Measurements from ENCODE around the gene GNA14.
"Not testable (repeated sequence)": the region's sequence is repeated elsewhere in the genome, so short reads cannot be mapped to it uniquely, and the experiment has no call there.

GNA14 gene
- total RNA-seq: 0 to 0.05 reads per million in 2 donors

DNA sequence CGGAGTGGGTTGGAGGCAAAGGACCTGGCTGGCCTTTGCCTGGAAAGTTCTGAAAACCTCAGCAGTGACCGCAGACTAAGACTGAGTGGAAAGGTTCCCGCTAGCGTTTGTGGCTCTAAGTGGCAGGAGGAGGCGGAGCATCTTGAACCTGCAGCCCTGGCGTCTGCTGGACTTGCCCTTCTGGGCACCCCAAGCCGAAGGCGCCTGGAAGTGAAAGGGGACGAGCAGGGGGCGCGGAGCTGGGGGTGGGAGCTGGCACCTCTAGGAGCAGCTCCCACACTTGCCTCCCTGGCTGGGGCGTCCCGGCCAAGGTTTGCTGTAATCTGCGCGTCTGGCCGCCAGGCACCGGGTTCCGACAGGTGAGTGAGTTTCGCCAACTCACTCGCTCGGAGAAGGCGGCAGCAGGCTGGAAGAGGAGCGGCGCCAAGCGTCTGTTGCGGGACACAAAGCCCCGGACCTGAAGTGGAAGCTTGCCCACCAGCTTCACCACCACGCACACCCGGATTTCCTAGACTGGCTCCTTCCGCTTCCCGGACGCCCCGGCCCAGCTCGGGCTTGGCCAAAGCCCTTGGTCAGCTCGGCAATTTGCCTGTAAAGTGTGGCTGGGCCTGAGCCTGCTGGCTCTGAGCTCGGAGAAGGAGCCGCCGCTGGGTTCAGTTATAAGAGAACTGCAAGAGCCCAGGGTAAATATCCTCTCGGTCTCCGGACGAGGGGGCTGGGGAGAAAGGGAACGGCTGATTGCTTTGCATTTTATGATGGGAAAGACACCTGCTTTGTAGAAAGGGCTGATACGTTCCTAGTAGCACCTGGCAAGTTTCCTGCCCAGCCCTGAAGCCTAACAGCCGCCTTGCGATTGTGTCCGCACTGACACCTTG, at the start of gene GNA14:
Gene GNA14 (minus strand): TSS at position 89 of the 875 bp plus-strand sequence. CDS start 529 bp downstream, outside the sequence.
- no peak for DNase-seq

DNA sequence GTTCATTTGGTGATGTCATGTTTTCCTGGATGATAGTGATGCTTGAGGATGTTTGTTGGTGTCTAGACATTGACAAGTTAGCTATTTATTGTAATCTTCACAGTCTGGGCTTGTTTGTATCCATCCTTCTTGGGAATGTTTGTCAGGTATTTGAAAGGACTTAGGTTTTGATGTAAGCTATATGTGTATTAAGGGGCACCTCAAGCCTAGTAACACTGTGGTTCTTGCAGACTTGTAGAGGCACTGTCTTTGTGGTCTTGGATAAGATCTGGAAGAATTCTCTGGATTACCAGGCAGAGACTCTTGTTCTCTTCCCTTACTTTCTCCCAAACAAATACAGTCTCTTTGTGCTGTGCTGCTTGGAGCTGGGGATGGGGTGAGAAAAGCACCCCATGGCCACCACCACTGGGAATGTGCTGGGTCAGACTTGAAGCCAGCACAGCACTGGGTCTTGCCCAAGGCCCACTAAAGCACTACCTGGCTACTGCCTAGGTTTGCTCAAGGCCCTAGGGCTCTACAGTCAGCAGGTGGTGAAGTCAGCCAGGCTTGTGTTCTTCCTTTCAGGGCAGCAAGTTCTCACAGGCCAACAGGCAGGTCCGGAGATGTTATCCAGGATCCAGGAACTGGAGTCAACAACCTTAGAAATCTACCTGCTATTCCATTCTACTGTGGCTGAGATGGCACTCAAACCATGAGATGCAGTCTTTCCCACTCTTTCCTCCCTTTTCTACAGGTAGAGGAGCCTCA, 49.3 kb upstream of the GNA14 start:
- DNase-seq: no peak

DNA sequence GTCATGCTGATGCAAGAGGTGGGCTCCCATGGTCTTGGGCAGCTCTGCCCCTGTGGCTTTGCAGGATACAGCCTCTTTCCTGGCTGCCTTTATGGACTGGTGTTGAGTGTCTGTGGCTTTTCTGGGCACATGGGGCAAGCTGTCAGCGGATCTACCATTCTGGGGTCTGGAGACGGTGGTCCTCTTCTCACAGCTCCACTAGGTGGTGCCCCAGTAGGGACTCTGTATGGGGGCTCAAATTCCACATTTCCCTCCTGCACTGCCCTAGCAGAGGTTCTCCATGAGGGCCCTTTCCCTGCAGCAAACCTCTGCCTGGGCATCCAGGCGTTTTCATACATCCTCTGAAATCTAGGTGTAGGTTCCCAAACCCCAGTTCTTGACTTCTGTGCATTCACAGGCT, 42.6 kb upstream of the GNA14 start:
- not testable (repeated sequence) for DNase-seq

DNA sequence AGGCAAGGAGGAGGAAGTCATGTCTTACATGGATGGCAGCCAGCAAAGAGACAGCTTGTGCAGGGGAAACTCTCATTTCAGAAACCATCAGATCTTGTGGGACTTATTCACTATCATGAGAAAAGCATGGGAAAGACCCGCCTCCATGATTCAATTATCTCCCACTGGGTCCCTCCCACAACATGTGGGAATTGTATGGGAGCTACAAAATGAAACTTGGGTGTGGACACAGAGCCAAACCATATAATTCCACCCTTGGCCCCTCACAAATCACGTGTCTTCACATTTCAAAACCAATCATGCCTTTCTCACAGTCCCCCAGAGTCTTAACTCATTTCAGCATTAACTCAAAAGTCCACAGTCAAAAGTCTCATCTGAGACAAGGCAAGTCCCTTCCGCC, 42.0 kb upstream of the GNA14 start:
- DNase-seq: not testable (repeated sequence)

DNA sequence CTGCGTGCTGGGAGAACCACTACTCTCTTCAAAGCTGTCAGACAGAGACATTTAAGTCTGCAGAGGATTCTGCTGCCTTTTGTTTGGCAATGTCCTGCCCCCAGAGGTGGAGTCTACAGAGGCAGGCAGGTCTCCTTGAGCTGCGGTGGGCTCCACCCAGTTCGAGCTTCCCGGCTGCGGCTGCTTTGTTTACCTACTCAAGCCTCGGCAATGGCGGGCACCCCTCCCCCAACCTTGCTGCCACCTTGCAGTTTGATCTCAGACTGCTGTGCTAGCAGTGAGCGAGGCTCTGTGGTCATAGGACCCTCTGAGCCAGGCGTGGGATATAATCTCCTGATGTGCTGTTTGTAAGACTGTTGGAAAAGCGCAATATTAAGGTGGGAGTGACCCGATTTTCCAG, 39.6 kb upstream of the GNA14 start:
- not testable (repeated sequence) for DNase-seq

DNA sequence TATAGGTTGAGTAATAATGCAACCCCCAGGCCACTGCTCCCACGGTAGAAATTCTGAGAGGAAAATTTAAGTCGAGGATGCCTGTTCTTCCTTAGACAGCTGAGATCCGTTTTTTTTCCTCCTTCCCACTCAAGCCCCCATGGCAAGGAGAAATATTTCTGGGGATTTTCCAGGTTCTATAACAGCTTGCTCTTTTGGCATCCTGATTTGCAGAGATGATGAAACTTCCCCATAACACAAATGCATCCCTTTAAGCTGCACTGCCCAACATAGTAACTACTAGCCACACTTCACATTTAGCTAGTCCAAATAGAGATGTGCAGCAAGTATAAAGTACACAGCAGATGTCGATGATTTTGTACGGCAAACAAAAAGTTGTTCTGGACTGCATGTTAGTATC, 32.5 kb upstream of the GNA14 start:
- no peak for DNase-seq

DNA sequence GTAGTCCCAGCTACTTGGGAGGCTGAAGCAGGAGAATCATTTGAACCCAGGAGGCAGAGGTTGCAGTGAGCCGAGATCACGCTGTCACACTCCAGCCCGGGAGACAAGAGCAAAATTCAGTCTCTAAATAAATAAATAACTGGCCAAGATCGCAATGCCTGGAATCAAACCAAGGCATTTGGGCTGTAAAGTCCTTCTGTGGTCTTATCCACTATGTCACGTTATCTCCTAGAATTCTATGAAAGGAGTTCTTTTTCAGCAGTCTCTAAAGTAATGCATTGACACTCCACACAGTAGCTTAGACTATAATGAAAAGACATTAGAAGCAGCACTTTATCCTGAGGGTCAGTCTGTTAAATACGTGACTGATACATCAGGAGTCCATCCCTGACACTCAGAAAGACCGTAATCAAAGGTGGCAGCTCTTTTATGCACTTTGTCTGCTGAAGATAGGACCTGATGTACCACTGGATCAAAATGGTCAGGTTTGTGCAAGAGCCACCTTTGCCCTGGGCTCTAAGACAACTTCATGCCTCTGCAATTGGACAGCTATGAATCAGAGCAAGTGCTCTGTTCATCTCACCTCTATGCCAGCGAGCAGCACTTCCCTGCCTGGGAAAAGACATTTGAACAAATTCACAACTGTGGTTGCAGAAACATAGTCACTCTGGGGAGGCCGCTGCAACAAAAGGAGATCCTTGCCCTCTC, 31.7 kb upstream of the GNA14 start:
- no peak for DNase-seq

DNA sequence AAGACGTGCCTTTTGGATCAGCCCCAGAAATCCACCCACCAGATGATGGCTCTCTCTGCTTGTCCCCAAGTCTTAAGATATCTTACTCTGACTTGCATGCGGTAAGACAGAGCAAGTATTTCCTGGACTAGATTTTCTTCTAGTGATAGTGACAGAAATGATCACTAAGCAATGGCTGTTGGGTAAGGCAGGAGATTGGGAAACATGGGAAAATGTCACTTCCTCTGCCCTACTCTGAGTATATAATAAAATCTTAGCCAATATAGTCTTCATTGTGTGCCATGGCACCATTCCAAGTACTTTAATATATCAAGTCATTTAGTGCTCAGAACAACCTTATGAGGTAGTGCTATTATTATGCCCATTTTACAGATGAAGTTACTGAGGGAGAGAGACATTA, 31.0 kb upstream of the GNA14 start:
- DNase-seq: no peak

DNA sequence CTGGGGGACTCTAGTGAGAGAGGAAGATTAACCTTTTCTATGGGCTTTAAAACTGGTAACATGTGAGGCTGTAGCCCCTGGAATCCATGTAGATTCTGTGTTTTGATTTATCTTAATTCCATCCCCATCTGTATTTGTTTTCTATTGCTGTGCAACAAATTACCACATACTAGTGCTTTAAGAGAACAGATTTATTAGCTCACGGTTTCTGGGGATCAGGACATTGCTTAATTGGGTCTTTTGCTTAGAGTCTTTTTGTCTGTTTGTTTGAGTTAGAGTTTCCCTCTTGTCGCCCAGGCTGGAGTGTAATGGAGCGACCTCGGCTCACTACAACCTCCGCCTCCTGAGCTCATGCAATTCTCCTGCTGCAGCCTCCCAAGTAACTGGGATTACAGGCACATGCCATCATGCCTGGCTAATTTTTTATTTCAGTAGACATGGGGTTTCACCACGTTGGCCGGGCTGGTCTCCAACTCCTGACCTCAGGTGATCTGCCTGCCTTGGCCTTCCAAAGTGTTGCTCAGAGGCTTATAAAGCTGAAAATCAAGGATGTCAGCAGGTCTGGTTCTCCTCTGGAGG, 29.9 kb upstream of the GNA14 start:
- no peak for DNase-seq

DNA sequence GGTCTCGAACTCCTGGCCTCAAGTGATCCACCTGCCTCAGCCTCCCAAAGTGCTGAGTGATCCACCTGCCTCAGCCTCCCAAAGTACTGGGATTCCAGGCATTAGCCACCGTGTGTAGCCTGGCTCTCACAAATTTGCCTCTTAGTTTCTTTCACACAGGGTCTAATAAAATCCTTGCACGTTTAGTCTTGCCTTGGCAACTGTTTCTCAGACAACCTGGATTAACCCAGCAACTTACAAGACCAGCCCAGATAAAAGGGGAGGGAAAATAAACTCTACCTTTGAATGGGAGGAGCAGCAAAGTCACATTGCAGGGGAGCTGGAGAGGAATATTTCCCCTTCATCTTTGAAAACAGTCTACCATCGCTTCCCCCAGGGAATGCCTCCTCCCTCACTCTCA, 29.3 kb upstream of the GNA14 start:
- DNase-seq: no peak

DNA sequence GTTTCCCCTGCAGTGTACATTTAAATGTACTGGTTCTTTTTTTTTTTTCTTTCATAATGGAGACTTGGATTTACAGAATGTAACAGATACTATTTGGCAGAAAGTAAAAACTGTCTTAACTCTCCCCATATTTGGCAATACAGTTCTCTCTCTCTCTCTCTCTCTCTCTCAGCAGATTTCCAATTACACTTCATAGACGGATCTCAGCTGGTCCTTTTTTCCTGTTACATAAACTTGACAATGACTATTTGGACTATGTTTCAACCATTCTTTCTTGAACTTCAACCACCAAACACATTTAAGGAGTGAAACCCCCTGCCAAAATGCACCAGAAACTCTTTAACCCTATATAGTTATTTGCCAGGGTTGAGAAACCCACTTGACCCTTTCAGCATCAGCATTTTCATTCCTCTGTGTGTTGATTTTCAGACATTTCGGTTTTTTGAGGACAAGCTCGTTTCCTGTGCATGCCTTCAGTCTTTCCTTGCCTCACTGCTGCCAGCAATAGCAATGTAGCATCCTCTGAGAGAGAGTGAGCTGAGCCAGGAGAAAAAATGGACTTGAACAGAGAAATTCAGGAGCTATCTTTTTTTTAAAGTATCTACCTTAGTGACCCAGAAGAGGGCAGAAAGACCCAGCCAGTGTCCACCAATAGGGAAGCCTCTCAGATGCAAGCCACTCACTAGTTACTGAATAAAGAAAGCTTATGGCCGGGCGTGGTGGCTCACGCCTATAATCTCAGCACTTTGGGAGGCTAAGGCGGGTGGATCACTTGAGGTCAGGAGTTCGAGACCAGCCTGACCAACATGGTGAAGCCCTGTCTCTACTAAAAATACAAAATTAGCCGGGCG, 26.0 kb upstream of the GNA14 start:
- DNase-seq: no peak

DNA sequence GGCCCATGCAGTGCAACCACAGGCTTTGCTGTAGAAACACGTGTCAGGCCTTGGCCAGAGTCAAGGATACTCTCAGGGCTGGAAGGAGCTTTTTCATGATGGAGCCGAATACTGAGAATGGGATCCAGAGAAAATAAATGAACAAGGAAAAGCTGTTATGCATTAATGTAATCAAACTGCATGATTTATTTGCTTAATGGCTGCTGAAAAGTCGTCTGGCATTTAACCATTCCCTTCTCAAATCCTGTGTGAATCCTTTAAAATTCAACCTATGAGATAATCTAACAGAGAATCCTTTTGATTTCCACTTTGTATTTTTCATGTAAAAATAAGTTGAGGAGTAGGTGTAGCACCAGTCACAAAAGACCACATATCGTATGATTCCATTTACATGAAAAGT, 24.1 kb upstream of the GNA14 start:
- no peak for DNase-seq

DNA sequence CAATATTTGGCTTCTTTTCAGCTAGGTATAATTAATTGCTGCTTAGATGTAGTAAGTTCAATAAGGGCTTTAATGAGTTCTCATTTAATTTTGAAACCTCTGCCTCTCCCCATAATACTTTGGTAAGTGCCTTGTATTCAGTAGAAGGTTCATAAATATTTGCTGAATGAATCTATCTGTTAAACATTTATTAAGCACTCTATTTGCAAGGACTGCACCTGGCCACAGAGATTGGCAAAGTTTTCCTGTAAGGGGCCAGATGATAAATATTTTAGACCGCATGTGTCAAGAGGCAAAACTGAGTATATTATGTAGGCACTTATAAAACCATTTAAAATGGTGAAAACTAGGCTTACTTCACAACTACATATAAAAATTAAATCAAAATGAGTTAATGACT, 19.0 kb upstream of the GNA14 start:
- DNase-seq: no peak

DNA sequence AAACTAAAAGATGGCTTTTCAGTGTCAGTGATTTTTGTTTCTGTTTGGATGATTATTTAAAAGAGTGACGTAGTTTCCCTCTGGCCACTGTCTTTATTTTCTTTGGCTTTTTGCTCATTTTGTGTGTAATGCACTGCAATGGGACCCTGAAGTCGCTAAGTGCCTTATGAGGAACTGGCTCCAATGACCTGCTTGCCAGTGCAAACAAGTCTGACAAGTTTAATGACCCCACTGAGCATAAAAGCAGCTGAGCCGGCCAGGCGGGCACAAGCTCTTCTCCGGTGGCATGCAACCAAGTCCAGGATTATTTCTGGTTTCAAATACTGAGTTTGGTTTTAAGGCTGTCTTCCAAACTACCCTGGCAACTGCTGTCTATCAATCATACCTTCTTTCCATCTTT, 15.6 kb upstream of the GNA14 start:
- DNase-seq: no peak

DNA sequence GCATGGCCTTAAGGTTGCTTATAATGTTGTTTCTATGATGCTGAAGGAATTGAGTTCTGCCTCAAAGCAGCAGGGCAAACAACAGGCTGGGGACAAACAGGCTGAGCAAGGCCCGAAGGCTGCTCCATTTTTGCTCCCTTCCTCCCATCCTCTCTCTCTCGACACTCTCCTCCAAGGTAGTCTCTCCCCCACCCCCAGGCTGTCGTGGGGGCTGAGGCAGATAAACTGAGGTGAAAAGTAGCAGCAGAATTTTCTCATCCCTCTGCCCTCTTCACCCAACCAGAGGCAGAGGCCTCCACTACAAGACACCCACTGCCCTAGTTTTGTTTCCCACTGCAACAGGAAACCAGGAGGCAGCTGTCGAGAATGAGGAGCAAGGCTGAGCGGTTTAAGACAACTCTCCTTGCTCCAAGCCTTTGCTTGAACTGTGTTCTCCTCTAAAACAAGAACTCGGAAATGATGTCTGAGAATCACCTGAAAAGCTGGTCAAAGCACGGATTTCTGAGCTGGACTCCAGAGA, 13.5 kb upstream of the GNA14 start:
- DNase-seq: no peak

DNA sequence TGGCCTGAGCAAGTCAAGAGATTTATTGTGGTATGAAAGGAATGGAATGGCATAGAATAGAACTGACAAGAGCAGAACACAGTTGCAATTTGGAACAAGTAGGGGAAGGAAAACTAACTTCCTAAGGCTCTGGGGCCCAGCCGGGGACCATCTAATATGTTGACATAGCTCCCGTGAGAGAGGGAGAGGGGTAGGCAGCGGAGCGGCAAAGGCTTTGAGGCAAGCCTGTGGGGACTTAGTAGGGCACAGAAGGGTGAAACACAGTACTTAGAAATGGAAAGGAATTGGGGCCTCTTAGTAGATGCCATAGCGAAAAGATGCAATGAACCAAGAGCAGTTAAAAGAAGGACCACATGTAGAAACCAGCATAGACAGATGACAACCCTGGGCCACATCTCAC, 11.8 kb upstream of the GNA14 start:
- DNase-seq: no peak

DNA sequence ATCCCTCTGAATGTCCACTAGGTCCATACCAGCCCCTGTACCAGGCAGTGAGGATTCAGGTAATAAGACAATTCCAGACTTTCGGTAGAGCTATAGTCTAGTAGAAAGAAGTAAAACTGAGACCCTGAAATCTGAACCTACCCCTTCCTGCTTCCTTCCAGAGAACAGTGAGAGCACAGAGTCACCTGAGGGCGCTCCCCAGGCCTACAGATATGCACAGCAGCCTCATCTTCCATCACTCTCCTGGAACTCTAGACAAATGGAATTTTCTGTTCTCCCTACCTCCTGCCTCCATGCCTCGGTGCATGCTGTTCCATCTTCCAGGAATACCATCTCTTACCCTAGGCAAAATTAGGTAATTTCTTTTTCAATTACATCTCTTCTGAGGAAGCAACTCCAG, 3.1 kb upstream of the GNA14 start:
- no peak for DNase-seq

DNA sequence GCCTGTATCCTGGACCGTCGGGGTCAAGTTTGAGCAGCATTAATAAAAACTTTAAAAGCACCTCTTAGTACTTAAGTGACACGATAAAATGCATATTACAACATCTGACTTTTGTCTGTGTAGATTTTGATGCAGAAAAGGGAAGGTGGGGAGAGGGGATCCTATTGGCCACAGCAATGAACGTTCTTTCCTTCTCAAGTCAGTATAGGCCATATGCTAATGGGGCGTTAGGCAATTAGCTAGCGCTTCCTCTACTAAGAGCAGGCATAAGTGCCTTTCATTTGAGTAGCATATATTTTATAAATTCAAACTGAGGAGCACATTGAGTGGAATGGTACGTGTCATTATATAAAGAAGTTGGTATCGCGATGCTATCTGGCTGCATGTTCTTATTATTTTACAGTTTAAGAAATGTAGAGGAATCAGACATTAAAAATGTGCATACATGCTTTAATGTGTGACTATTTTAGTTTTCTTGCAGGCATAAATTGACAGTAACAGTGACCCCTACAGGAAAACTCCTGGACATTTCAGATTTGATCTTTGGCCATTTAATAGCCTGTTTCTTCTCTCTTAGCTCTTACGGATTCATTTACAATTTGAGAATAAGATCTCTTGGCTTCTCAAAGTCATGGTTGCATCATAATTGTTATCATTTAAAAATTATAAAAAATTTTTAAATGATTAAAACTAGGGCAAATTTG, 1.1 kb upstream of the GNA14 start:
- no peak for DNase-seq

DNA sequence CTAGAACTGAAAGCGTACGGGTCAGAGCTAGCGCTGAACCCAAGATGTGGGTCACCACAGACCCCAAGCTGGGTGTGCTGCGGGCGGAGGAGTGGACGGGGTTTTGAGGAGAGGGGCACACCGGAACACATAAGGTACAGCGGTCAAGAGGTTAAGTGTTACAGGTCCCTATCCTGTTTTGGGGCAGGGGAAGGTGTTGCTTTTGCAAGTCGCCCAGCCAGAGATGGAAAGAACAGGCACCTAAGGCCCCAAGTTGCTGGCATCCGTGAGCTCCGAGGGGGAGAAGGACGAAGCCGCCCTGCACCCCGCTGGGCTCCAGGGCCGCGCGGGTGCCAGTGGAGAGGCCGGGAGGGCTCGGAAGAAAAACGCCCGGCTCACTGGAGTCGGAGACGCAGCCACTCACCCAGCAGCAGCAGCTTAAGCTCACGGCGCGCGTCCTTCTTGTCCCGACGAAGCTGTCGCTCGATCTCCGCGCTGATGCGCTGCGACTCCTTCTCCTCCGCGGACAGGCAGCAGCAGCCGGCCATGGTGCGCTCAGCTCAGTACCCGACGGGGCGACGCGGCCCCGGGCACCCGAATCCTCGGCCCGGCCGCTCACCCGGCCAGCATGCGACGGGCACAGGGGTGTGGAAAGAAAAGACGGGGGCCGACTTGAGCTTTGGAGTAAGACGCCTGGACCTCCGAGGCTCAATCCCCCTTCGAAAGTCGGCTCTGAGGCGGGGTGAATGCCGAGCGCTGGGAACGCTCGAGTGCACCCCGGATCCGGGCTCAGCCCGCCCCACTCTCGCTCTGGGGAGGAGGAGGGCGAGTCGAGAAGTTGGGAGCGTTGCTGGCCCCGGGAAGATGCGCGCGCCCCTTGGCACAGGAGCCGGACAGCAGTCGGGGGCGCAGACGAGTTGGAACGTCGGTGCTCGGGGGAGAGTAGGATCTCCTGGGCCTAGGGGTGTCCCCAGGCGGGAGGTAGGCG, 572 bp downstream of the GNA14 start:
- DNase-seq: no peak

DNA sequence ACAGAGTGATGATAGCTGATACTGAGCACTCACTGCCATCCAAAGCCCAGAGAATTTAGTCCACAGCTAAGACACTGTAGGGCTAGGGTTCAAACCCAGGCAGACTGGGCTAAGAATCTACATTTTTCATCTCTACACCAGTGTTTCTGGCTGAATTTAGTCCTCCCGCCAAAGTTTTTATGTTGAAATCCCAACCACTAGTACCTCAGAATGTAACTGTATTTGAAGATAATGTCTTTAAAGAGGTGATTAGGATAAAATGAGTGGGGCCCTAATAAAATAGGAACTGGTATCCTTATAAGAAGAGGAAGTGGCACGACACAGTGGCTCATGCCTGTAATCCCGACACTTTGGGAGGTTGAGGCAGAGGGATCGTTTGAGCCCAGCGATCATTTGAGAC, 4.3 kb downstream of the GNA14 start:
- no peak for DNase-seq

All from activated gamma-delta T cell (primary cell).